T-helper 2 cell treated with Interferon-gamma antibody and Interleukin-4, amounts not matched to agents 5 μg/mL and 100 μg/mL, for 36 hours (primary cell): ENCODE measurements around the gene FOXP1.
A peak's percentile ranks its signal among the peaks of the same experiment; 100 is the strongest.

Source experiments
- DNase-seq: peaks from one replicate; pipeline ENCODE4 v3.0.0; 2021; ENCODE audit warnings: low spot score
- H3K27ac Mint-ChIP-seq: one replicate; pipeline ENCODE4 v1.8.0; 2021; ENCODE audit warnings: mild to moderate bottlenecking, mixed read lengths
- H3K27me3 Mint-ChIP-seq: one replicate; pipeline ENCODE4 v1.8.0; 2021; ENCODE audit warnings: low read depth, mixed read lengths
- H3K36me3 Mint-ChIP-seq: one replicate; pipeline ENCODE4 v1.8.0; 2021; ENCODE audit warnings: low read depth, mixed read lengths
- H3K4me1 Mint-ChIP-seq: one replicate; pipeline ENCODE4 v1.8.0; 2021; ENCODE audit warnings: low read depth, mixed read lengths
- H3K4me3 Mint-ChIP-seq: one replicate; pipeline ENCODE4 v1.8.0; 2022; ENCODE audit warnings: mild to moderate bottlenecking, moderate library complexity, mixed read lengths
- H3K9me3 Mint-ChIP-seq: one replicate; pipeline ENCODE4 v1.8.0; 2021; ENCODE audit warnings: mixed read lengths

The FOXP1 gene

DNA sequence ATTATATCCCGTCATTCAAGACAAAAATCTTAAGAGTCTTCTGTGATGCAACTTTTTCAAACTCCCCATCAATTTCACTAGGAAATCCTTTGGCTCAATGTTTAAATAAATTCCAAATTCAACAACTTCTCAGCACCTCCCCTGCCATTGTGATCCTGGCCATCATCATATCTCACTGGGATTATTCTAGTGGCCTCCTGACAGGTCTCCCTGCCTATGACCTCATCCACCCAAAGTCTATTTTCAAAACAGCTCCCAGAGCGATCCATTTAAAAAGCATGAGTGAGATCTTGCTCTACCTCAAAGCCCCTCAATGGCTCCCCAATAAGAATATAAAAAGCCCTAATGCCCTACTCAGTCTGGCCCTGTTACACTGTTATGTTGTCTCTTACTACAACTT lies 293.2 kb downstream of the FOXP1 start:
- Mint-ChIP-seq H3K4me1 (peaks cover 13% of the 10 kb centered on the region), H3K27me3 (no peaks in the 10 kb centered on the region), H3K36me3 (peaks cover 11% of the 10 kb centered on the region), H3K27ac (no peak overlapping the region), H3K4me3 (no peak overlapping the region), H3K9me3 (no peaks in the 10 kb centered on the region)
- no peak for DNase-seq

DNA sequence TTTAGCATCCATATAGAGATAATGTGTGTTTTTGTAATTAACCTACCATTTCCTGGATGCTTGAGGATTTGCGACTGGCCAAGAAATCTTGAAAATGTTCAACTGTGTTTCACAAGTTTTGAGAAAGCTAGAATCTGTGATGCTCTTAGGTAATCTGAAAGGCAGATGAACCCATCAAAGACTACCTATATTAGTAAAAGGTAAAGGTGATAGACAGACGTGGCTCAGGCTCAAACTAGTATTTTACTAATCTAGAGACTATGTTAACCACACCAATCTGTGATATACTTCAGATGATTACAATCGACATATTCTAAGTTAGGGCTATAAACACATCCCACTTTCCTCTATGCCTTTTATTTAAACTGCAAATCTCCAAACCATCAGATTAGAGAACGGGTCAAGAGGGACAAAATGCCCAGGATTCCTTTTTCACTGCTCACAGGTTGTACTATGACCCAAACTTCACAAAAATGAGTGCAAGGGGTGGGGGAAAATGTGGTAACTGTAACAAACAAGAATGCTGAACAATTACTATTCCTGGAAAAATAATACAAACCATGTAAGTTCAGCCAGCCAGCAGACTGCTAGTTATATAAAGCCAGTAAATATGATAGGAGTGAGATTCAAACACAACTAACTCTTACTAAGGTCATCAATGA lies 295.1 kb downstream of the FOXP1 start:
- H3K27me3 Mint-ChIP-seq: peaks cover 2% of the 10 kb centered on the region
- no peak overlapping the region for H3K4me3 Mint-ChIP-seq
- no peaks in the 10 kb centered on the region for H3K9me3 Mint-ChIP-seq
- no peak overlapping the region for H3K27ac Mint-ChIP-seq
- peaks cover 9% of the 10 kb centered on the region for H3K4me1 Mint-ChIP-seq
- H3K36me3 Mint-ChIP-seq: peaks cover 6% of the 10 kb centered on the region
- DNase-seq: no peak

DNA sequence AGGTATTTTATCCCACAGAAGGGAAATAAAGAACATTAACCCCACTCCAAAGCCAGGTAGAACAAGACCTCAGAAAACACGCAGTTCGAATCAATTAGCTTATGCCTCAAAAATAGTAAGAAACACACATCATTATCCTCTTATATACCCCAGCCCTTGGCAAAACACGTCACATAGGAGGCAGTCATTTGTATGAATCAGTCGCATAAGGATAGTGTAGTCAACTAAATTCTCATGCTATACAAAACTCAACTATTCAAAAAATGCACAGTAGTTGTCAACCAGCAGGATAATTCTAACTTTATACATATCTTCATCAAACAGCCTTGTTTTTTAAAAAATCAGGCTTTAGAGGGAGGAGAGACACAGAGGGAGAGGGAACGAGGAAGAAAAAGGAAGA lies 298.4 kb downstream of the FOXP1 start:
- peaks cover 9% of the 10 kb centered on the region for H3K4me1 Mint-ChIP-seq
- DNase-seq: no peak
- H3K36me3 Mint-ChIP-seq: peaks cover 3% of the 10 kb centered on the region
- H3K27ac Mint-ChIP-seq: no peak overlapping the region
- H3K27me3 Mint-ChIP-seq: peaks cover 2% of the 10 kb centered on the region
- no peaks in the 10 kb centered on the region for H3K9me3 Mint-ChIP-seq
- no peak overlapping the region for H3K4me3 Mint-ChIP-seq

DNA sequence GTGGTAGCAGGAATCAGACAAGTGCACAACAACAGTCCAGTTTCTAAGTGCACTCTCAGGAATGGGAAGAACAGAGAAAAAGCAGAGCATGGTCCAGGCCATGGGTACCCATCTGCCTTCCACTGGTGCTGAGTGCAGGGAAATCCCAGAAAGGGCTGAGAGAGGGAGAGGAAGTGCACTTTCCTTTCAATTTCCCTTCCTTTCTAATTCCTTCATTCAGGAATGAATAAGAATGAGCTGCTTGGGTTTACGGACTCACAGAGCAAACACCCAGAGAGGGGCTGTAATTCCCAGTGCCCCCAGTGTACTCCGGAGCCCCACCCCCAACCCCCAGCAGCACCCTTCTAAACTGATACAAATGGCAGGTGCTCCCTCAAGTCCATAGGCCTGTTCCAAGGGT lies 300.6 kb downstream of the FOXP1 start:
- H3K4me1 Mint-ChIP-seq: peaks cover 3% of the 10 kb centered on the region
- H3K27ac Mint-ChIP-seq: no peak overlapping the region
- no peak overlapping the region for H3K4me3 Mint-ChIP-seq

DNA sequence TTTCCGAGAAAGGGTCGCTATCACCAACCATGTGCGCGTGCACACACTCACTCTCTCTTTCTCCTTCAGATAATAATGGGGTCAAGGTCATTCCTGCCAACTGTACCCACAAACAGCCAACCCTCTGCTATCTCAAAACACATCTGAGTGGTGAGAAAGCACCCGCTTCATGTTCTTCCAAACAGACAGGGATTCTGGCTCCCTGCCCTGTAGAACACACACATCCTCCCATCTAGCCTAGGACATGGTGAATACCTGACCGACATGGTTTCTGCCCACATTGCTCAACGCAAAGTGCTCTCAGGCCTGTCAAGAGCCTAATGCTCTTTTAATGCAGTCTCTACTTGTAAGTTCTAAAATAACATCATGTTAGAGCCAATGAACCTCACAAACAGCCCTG lies 302.2 kb downstream of the FOXP1 start:
- Mint-ChIP-seq H3K27me3 (peaks cover 2% of the 10 kb centered on the region), H3K9me3 (no peaks in the 10 kb centered on the region), H3K36me3 (no peaks in the 10 kb centered on the region), H3K4me1 (peaks cover 3% of the 10 kb centered on the region), H3K27ac (no peak overlapping the region), H3K4me3 (no peak overlapping the region)
- DNase-seq: no peak

More for the DNA sequence above, 300.6 kb downstream of the FOXP1 start:
- Mint-ChIP-seq H3K9me3 (no peaks in the 10 kb centered on the region), H3K36me3 (no peaks in the 10 kb centered on the region), H3K27me3 (peaks cover 2% of the 10 kb centered on the region)
- no peak for DNase-seq

DNA sequence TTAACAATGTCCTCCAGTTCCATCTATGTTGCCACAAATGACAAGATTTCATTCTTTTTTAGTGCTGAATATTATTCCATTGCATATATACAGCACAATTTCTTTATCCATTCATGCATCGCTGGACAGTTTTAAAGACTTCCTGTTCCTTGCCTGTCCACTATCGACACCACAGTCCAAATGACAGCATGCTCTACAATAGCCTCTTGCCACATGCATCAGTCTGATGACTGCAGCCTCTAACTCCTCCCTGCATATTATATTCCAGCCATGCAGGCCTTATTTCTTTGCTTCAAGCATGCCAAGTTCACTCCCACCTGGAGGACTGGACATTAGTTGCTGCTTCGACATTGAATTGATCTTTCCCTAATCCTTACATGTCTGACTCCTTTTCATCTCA lies 306.2 kb downstream of the FOXP1 start:
- Mint-ChIP-seq H3K27ac (no peak overlapping the region), H3K4me1 (peaks cover 2% of the 10 kb centered on the region), H3K27me3 (no peaks in the 10 kb centered on the region), H3K4me3 (no peak overlapping the region), H3K36me3 (no peaks in the 10 kb centered on the region), H3K9me3 (no peaks in the 10 kb centered on the region)
- no peak for DNase-seq

DNA sequence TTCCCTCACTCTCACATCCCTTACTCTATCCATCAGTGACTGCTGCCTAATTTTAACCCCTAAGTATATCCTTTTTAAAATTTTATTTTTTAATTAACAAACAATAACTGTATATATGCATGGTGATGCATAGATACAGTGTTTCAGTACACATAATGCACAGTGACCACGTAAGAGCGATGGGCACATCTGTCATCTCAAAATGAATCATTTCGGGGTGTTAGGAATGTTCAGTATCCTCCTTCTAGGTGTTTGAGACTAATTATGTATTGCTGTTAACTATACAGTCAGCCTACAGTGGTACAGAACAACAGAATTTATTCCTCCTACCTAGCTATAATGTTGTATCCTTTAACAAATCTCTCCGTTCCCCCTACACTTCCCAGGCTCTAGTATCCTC lies 307.0 kb downstream of the FOXP1 start:
- no peak overlapping the region for H3K27ac Mint-ChIP-seq
- H3K4me1 Mint-ChIP-seq: peaks cover 2% of the 10 kb centered on the region
- H3K9me3 Mint-ChIP-seq: no peaks in the 10 kb centered on the region
- no peaks in the 10 kb centered on the region for H3K27me3 Mint-ChIP-seq
- H3K36me3 Mint-ChIP-seq: no peaks in the 10 kb centered on the region
- no peak for DNase-seq
- no peak overlapping the region for H3K4me3 Mint-ChIP-seq

DNA sequence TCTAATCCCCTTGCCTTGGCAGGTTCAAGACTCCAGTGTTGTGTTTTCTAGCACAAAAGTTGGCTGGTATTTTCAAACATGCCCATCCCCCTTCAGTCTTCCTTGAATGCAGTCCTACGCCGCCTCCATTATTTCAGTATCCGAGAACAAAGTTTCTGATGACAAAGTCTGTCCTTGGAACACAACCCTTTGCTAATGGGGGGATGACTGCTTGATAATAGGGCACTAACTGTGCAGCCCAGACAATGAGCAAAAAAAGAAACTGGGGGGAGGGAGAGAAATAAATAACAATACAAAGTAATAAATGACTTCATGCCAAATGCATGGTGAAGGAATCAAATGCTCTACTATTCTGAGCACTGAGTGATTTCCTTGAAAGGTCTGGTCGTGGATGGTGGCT lies 310.1 kb downstream of the FOXP1 start:
- no peak for DNase-seq
- Mint-ChIP-seq H3K4me1 (peaks cover 24% of the 10 kb centered on the region), H3K27me3 (no peaks in the 10 kb centered on the region), H3K4me3 (no peak overlapping the region), H3K9me3 (no peaks in the 10 kb centered on the region), H3K36me3 (no peaks in the 10 kb centered on the region), H3K27ac (no peak overlapping the region)

DNA sequence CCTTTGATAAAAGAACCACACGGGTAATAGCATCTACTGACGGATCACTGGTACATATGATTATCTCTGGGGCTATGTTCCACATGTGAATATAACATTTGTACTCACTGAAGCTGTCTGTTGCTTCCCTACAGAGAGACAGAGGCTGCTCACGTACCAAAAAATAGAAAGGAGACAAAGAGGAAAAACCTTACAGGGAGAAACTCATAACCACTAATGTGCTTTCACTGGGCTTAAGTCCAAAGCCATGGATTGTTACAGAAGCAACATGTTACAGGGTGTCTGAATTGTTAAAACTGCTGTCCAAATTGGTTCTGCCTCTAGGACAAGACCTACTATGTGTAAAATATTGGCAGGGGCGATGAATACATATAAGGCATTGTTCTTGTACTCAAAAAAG lies 311.9 kb downstream of the FOXP1 start:
- no peak for DNase-seq
- no peaks in the 10 kb centered on the region for H3K9me3 Mint-ChIP-seq
- no peak overlapping the region for H3K4me3 Mint-ChIP-seq
- no peaks in the 10 kb centered on the region for H3K27me3 Mint-ChIP-seq
- H3K4me1 Mint-ChIP-seq: peaks cover 26% of the 10 kb centered on the region
- H3K27ac Mint-ChIP-seq: no peak overlapping the region
- peaks cover 3% of the 10 kb centered on the region for H3K36me3 Mint-ChIP-seq

DNA sequence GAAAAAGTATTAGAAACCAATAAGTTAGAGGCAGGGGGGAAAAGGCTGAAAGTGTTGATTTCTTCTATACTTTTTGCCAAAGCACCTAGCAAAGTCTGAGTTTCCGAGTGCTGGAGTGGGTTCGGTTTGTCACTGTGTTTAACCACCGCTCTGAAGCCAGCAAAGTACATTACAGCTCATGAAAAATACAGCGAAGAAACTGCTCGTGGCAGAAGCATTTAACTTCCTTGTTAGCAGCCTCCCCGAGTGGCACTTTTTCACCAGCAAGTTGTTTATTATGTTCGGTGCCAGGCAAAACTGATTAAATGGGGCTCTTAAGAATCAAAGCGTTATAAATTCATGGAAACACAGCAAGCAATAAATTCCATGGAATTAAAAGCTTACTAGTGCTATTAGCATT lies 313.6 kb downstream of the FOXP1 start:
- peaks cover 36% of the 10 kb centered on the region for H3K4me1 Mint-ChIP-seq
- no peak for DNase-seq
- peak overlapping the region; percentile 22 for H3K4me3 Mint-ChIP-seq
- H3K27ac Mint-ChIP-seq: no peak overlapping the region
- H3K27me3 Mint-ChIP-seq: no peaks in the 10 kb centered on the region
- H3K9me3 Mint-ChIP-seq: no peaks in the 10 kb centered on the region
- peaks cover 8% of the 10 kb centered on the region for H3K36me3 Mint-ChIP-seq

DNA sequence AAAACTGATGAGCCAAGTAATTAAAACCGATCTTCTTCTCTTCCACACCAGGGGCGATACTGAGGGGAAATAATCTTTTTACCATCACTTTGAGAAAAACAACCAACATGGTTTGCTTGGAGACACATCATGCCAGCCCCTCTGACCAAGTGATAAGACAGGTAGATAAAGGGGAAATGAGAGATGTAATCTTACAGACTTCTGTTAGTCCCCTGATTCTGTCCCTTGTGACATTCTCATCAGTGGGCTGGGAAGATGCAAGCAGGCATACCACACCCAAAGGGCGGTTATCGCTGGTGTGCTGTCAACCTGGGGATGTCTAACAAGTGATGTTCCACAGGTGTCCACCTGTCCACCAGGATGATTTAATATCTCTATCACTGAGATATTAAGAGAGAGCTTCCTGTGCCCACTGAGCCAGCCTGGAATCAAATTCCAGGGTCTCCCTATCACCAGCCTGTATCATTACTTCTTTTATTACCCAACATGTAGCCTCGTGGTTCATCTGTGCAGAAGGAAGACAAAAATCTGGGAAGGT lies 315.0 kb downstream of the FOXP1 start:
- DNase-seq: no peak
- peaks cover 45% of the 10 kb centered on the region for H3K4me1 Mint-ChIP-seq
- no peak overlapping the region for H3K4me3 Mint-ChIP-seq
- H3K36me3 Mint-ChIP-seq: peaks cover 8% of the 10 kb centered on the region
- no peak overlapping the region for H3K27ac Mint-ChIP-seq
- H3K9me3 Mint-ChIP-seq: no peaks in the 10 kb centered on the region
- H3K27me3 Mint-ChIP-seq: no peaks in the 10 kb centered on the region

DNA sequence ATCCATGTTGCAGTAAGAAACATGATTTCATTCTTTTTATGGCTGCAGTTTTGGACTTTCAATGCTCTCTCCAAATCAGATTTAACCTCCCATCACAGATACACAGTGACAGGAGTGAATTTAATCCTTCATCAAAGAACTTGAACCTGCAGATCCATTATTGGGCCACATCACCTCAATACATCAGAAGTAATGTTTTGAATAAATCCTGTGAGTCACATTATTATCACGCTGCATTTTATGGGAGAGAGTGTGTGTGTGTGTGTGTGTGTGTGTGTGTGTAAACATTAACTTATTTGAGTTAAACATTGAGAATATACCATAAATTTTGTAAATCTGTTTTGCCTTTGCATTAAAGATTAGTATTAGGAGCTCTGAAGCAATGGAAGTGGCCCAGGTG lies 316.7 kb downstream of the FOXP1 start:
- DNase-seq: no peak
- H3K9me3 Mint-ChIP-seq: no peaks in the 10 kb centered on the region
- H3K27ac Mint-ChIP-seq: no peak overlapping the region
- no peaks in the 10 kb centered on the region for H3K27me3 Mint-ChIP-seq
- peaks cover 11% of the 10 kb centered on the region for H3K36me3 Mint-ChIP-seq
- H3K4me3 Mint-ChIP-seq: no peak overlapping the region
- H3K4me1 Mint-ChIP-seq: peaks cover 51% of the 10 kb centered on the region

DNA sequence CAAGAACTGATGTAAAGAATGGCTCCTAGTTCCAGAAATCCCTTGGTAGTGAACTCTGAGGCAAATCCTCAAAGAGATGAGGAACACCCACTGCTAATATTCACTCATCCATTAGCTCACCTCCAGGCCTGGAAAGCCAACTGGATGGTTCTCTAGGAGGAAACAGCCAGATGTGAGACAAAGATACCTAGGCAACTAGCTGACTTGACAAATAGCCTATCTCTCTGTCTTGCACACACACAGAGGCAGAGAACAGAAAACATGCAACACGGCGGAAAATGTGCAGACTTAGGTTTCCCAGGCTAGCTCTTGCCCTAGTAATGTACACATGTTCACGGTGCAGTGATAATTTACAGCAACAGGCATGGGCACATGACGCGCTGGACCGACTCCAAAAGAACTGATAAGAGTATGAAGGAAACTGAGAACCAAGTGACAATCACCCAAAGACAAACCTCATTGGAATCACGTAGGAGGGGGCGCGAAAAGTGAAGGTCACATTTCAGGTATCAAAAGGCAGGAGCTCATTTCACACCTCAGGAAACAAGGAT lies 318.1 kb downstream of the FOXP1 start:
- H3K4me1 Mint-ChIP-seq: peaks cover 48% of the 10 kb centered on the region

DNA sequence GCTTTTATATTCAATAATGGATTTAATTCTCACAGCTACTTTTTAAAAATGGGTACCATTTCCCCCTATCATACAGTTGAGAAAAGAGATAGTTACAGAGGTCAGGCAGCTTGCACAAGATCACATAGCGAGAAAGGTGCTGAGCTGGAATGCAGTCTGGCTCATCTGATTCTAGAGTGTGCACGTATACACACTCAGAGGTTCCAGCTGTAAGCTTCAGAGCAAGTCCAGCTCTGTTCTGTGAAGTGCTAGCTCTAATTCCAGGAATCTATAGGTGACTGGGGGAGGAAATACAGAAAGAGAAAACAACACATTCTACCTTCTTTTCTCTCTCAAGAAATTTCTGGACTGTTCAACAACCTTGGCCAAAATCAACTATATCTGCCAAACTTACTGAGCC lies 318.7 kb downstream of the FOXP1 start:
- no peak for DNase-seq
- H3K36me3 Mint-ChIP-seq: peaks cover 11% of the 10 kb centered on the region
- no peaks in the 10 kb centered on the region for H3K9me3 Mint-ChIP-seq
- no peak overlapping the region for H3K27ac Mint-ChIP-seq
- no peak overlapping the region for H3K4me3 Mint-ChIP-seq
- H3K4me1 Mint-ChIP-seq: peaks cover 42% of the 10 kb centered on the region
- H3K27me3 Mint-ChIP-seq: no peaks in the 10 kb centered on the region

More for the DNA sequence above, 318.1 kb downstream of the FOXP1 start:
- H3K27ac Mint-ChIP-seq: no peak overlapping the region
- no peaks in the 10 kb centered on the region for H3K9me3 Mint-ChIP-seq
- no peak for DNase-seq
- no peaks in the 10 kb centered on the region for H3K27me3 Mint-ChIP-seq
- H3K36me3 Mint-ChIP-seq: peaks cover 11% of the 10 kb centered on the region
- H3K4me3 Mint-ChIP-seq: no peak overlapping the region
